HepG2 (cell line): ENCODE data around the gene DHRS1. TPM values are rescaled to one million over a fixed set of nuclear protein-coding genes. Genes with fewer than 3 reads are reported as not detected.

ENCODE experiments used
- ADNP ChIP-seq: sonication (generic); formaldehyde crosslinking; IDR thresholded peaks from 2 replicates; pipeline ENCODE4 v1.4.0; 2020; ENCODE audit warnings: missing genetic modification reagents
- AKAP8 ChIP-seq: sonication (generic); formaldehyde crosslinking; IDR thresholded peaks from 2 replicates; pipeline ENCODE4 v1.5.1; 2020; ENCODE audit warnings: mild to moderate bottlenecking, missing genetic modification reagents
- BCL3 ChIP-seq: sonication (generic); formaldehyde crosslinking; IDR thresholded peaks from 2 replicates; pipeline ENCODE4 v1.5.1; 2020; ENCODE audit warnings: mild to moderate bottlenecking, missing genetic modification reagents, moderate library complexity
- E2F2 ChIP-seq: sonication (generic); formaldehyde crosslinking; IDR thresholded peaks from 2 replicates; pipeline ENCODE4 v1.4.0; 2020; ENCODE audit warnings: missing genetic modification reagents, borderline replicate concordance
- FOXA1 ChIP-seq, 2 experiments: fragments of 450-650 bp in 1 of 2; sonication (generic) in 1 of 2; formaldehyde crosslinking in 1 of 2; IDR thresholded peaks; 2 replicates each; pipeline versions ENCODE4 v1.4.0 to v1.6.1; 2016 to 2020; ENCODE audit warnings: missing genetic modification reagents in 1 of 2
- FOXM1 ChIP-seq: sonication (generic); formaldehyde crosslinking; IDR thresholded peaks from 2 replicates; pipeline ENCODE4 v1.5.0; 2020; ENCODE audit warnings: missing genetic modification reagents
- GATAD2A ChIP-seq: IDR thresholded peaks from 2 replicates; pipeline ENCODE4 v1.6.1; 2016
- GMEB1 ChIP-seq: sonication (generic); formaldehyde crosslinking; IDR thresholded peaks from 2 replicates; pipeline ENCODE4 v1.5.1; 2020; ENCODE audit warnings: missing genetic modification reagents, mild to moderate bottlenecking, borderline replicate concordance
- KAT2B ChIP-seq: fragments of 150-350 bp; IDR thresholded peaks from 2 replicates; pipeline ENCODE4 v1.6.1; 2014; ENCODE audit warnings: low read depth, low read length, borderline replicate concordance
- KMT2B ChIP-seq: IDR thresholded peaks from 2 replicates; pipeline ENCODE4 v1.6.1; 2016; ENCODE audit warnings: missing genetic modification reagents, missing compliant biosample characterization
- MIER2 ChIP-seq: IDR thresholded peaks from 2 replicates; pipeline ENCODE4 v1.6.1; 2016; ENCODE audit warnings: missing biosample characterization, missing genetic modification reagents
- NBN ChIP-seq: fragments of 450-650 bp; conservative IDR thresholded peaks from 2 replicates; pipeline ENCODE4 v1.6.1; 2017
- NCOA1 ChIP-seq: sonication (generic); formaldehyde crosslinking; IDR thresholded peaks from 2 replicates; pipeline ENCODE4 v1.9.0; 2021; ENCODE audit warnings: missing genetic modification reagents
- NKX3-1 ChIP-seq: sonication (generic); formaldehyde crosslinking; IDR thresholded peaks from 2 replicates; pipeline ENCODE4 v1.5.0; 2020; ENCODE audit warnings: missing genetic modification reagents
- NONO ChIP-seq, 2 experiments: fragments of 450-650 bp in 1 of 2; sonication (generic) in 1 of 2; formaldehyde crosslinking in 1 of 2; IDR thresholded peaks in 1 of 2; conservative IDR thresholded peaks in 1 of 2; 2 replicates each; pipeline versions ENCODE4 v1.6.1 to v1.8.0; 2017 to 2022; ENCODE audit warnings: mild to moderate bottlenecking in 1 of 2, missing genetic modification reagents in 1 of 2, moderate library complexity in 1 of 2
- NR2F2 ChIP-seq: IDR thresholded peaks from 2 replicates; pipeline ENCODE4 v1.6.1; 2012; ENCODE audit warnings: low read depth, inconsistent platforms, borderline replicate concordance
- PHF20 ChIP-seq: sonication (generic); formaldehyde crosslinking; IDR thresholded peaks from 2 replicates; pipeline ENCODE4 v1.5.0; 2020; ENCODE audit warnings: mild to moderate bottlenecking, missing genetic modification reagents
- PHF8 ChIP-seq: sonication (generic); formaldehyde crosslinking; IDR thresholded peaks from 2 replicates; pipeline ENCODE4 v1.5.0; 2020; ENCODE audit warnings: missing genetic modification reagents
- RAD21 ChIP-seq: fragments of 450-650 bp; formaldehyde crosslinking; IDR thresholded peaks from 2 replicates; pipeline ENCODE4 v1.5.0; 2020; ENCODE audit warnings: mild to moderate bottlenecking
- RFX1 ChIP-seq: fragments of 450-650 bp; IDR thresholded peaks from 2 replicates; pipeline ENCODE4 v1.6.1; 2017
- RORA ChIP-seq: sonication (generic); formaldehyde crosslinking; IDR thresholded peaks from 2 replicates; pipeline ENCODE4 v1.5.0; 2020; ENCODE audit warnings: mild to moderate bottlenecking, missing genetic modification reagents, moderate library complexity
- SPEN ChIP-seq: sonication (generic); formaldehyde crosslinking; IDR thresholded peaks from 2 replicates; pipeline ENCODE4 v1.5.1; 2020; ENCODE audit warnings: low read depth, mild to moderate bottlenecking, missing genetic modification reagents
- STAG1 ChIP-seq: sonication (generic); formaldehyde crosslinking; IDR thresholded peaks from 2 replicates; pipeline ENCODE4 v1.4.0; 2020; ENCODE audit warnings: missing genetic modification reagents
- ZFP36L2 ChIP-seq: sonication (generic); formaldehyde crosslinking; IDR thresholded peaks from 2 replicates; pipeline ENCODE4 v1.4.0; 2020; ENCODE audit warnings: missing genetic modification reagents
- ZKSCAN8 ChIP-seq: IDR thresholded peaks from 2 replicates; pipeline ENCODE4 v1.6.1; 2016; ENCODE audit warnings: borderline replicate concordance, missing genetic modification reagents, missing compliant biosample characterization
- ZNF44 ChIP-seq: sonication (generic); formaldehyde crosslinking; IDR thresholded peaks from 2 replicates; pipeline ENCODE4 v1.5.1; 2020; ENCODE audit warnings: mild to moderate bottlenecking, missing genetic modification reagents
- ZNF709 ChIP-seq: sonication (generic); formaldehyde crosslinking; IDR thresholded peaks from 2 replicates; pipeline ENCODE4 v1.5.0; 2020; ENCODE audit warnings: mild to moderate bottlenecking, missing genetic modification reagents
- ZNF746 ChIP-seq: sonication (generic); formaldehyde crosslinking; IDR thresholded peaks from 2 replicates; pipeline ENCODE4 v1.8.0; 2022; ENCODE audit warnings: mild to moderate bottlenecking, missing genetic modification reagents
- ZNF879 ChIP-seq: sonication (generic); formaldehyde crosslinking; IDR thresholded peaks from 2 replicates; pipeline ENCODE4 v1.8.1; 2023; ENCODE audit warnings: missing genetic modification reagents
- ZSCAN30 ChIP-seq: sonication (generic); formaldehyde crosslinking; IDR thresholded peaks from 2 replicates; pipeline ENCODE4 v1.5.0; 2020; ENCODE audit warnings: mild to moderate bottlenecking, missing genetic modification reagents
- polyA plus RNA-seq, 8 experiments: library from polyadenylated mRNA; depleted of rRNA in 3 of 8; stranded (reverse) in 7 of 8; unstranded in 1 of 8; fragments of >200 nt; fragmentation: Illumina TruSeq in 4 of 8; extraction: Trizol in 4 of 8; gene quantifications; 2 replicates each; pipeline versions ENCODE4 v1.2.1 to v1.2.3, GENCODE V29; 2011 to 2016; ENCODE audit warnings: low read depth in 4 of 8, missing spikeins in 1 of 8, mixed read lengths in 1 of 8; ENCODE audit not compliant: insufficient read depth in 1 of 8
- total RNA-seq, 5 experiments: library from RNA; depleted of rRNA; stranded (reverse); fragments of >200 nt; fragmentation: Illumina TruSeq; extraction: Trizol; gene quantifications; 2 replicates each; pipeline ENCODE4 v1.2.3, GENCODE V29; 2016; ENCODE audit warnings: low read depth in 1 of 5

DHRS1 gene
- total and polyA plus RNA-seq, 2 of the 13 experiments (the other 11 are each of a cell fraction or from before 2014, with no cell fraction given): 49.8 to 60.8 TPM

- TF ChIP-seq GMEB1 (CRISPR knock-in tag): no peak
- TF ChIP-seq RORA: no peak
- no peak for TF ChIP-seq ADNP (CRISPR knock-in tag)
- no peak for TF ChIP-seq NKX3-1 (CRISPR knock-in tag)
- peak; percentile 64; the same call in 1 of the 2 replicates for TF ChIP-seq PHF20 (CRISPR knock-in tag)
- no peak for TF ChIP-seq RFX1
- TF ChIP-seq NBN: no peak
- no peak for TF ChIP-seq BCL3 (CRISPR knock-in tag)
- no peak for TF ChIP-seq KMT2B (CRISPR knock-in tag)
- no peak for TF ChIP-seq ZNF44 (CRISPR knock-in tag)
- TF ChIP-seq MIER2 (CRISPR knock-in tag): 0 out of 2 replicates have a peak, but pooled peaks have one; percentile 37
- TF ChIP-seq E2F2 (CRISPR knock-in tag): no peak
- TF ChIP-seq SPEN (CRISPR knock-in tag): peak; percentile 85
- TF ChIP-seq ZSCAN30 (CRISPR knock-in tag): no peak
- peak; percentile 88; the same call in 1 of the 2 replicates for TF ChIP-seq AKAP8 (CRISPR knock-in tag)
- no peak; the same call in 1 of the 2 replicates for TF ChIP-seq RAD21 (CRISPR knock-in tag)
- no peak for TF ChIP-seq FOXA1 (IDR thresholded peaks at IDR 0.05)
- peak; percentile 91 for TF ChIP-seq FOXA1 (CRISPR knock-in tag; IDR thresholded peaks at IDR 0.05)
- TF ChIP-seq NR2F2: peak; percentile 46; the same call in 1 of the 2 replicates
- TF ChIP-seq ZNF746 (CRISPR knock-in tag): no peak
- no peak for TF ChIP-seq FOXM1
- TF ChIP-seq PHF8 (CRISPR knock-in tag): peak; percentile 47
- no peak for TF ChIP-seq NCOA1 (CRISPR knock-in tag)
- TF ChIP-seq NONO (IDR thresholded peaks at IDR 0.05): no peak
- no peak for TF ChIP-seq NONO (CRISPR knock-in tag; conservative IDR thresholded peaks at IDR 0.05)
- TF ChIP-seq ZNF879 (CRISPR knock-in tag): no peak
- peak; percentile 91 for TF ChIP-seq GATAD2A (CRISPR knock-in tag)
- TF ChIP-seq KAT2B: no peak
- no peak for TF ChIP-seq ZFP36L2 (CRISPR knock-in tag)
- TF ChIP-seq ZNF709 (CRISPR knock-in tag): no peak
- TF ChIP-seq STAG1 (CRISPR knock-in tag): 0 out of 2 replicates have a peak, but pooled peaks have one; percentile 3
- no peak; the same call in 1 of the 2 replicates for TF ChIP-seq ZKSCAN8 (CRISPR knock-in tag)
These were observed 47.1 kb downstream of the DHRS1 start (continued) for GRCh38 chr14:24252289-24253124.
